HG03097 (cell line): ENCODE measurements around the gene NOTCH3.

Experiments used
- ATAC-seq: cut with Tn5 transposase; IDR thresholded peaks from one replicate; pipeline ENCODE4 v1.9.1; 2021; ENCODE audit not compliant: unreplicated experiment, low FRiP score

The NOTCH3 gene

DNA sequence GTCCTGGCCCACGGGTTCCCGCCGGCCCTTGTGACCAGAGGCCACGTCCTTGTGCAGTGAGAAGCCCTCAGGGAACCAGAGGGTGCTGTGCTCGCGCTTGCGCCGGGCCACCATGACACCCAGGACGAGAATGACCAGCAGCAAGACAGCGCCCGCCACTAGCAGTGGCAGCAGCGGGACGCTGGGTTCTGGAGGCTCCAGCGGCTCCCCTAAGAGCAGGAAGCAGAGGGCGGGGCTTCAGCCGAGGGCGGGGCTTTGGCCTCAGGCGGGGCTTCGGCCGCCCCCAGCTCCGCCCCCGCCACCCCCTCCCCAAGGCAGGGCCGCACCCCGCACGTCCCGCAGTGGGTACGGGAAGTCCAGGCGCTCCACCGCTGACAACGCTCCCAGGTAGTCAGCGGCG is 30.4 kb downstream of the NOTCH3 start:
- no peak for ATAC-seq

DNA sequence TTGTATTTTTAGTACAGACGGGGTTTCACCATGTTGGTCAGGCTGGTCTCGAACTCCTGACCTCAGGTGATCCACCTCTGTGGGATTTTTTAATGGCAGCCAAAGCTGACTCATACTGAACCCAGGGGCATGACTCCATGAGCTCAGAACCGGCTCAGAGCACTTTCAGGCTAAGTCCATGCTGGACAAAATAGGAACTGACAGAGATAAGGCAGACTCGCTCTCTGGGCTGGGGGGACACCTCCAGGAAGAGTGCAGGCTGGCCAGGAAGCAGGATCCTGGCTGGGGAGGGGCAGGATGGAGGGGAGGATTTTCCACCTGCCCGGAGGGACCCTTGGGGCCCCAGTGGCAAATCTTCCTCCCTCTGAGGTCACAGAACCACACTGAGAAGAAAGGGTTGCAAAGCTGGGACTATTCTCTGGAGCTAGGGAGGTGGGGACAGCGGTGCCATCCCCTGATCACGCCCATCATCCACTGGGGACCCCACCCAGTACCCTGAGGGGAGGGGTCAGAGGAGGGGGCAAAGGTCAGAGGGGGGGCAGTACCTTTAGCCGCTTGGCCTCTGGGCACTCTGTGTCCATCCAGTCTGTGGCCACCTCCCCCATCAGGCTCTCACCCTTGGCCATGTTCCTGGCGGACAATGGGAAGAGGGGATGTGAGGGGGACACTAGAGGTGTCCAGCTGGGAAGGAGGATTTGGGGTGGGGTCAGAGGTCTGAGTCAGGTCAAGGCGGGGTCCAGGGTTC is 31.1 kb downstream of the NOTCH3 start:
- ATAC-seq: no peak

DNA sequence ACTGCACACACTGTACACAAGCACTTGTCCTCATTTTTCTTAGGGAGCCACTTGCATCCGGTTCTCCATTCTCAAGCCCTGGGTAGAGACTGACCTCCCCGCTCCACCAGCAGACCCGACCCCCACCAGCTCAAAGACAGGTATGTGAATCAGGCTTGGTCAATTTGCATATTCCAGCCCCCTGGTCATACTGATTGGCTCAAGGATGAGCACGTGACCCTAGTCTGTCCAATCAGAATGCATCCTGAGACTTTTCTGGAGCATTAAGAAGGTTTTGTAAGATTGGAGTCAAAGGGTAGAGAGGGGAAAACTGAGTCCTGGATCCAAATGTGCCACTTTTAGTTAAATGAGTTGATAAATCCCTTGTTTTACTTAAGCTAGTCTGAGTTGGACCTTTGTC is 34.1 kb downstream of the NOTCH3 start:
- ATAC-seq: no peak

DNA sequence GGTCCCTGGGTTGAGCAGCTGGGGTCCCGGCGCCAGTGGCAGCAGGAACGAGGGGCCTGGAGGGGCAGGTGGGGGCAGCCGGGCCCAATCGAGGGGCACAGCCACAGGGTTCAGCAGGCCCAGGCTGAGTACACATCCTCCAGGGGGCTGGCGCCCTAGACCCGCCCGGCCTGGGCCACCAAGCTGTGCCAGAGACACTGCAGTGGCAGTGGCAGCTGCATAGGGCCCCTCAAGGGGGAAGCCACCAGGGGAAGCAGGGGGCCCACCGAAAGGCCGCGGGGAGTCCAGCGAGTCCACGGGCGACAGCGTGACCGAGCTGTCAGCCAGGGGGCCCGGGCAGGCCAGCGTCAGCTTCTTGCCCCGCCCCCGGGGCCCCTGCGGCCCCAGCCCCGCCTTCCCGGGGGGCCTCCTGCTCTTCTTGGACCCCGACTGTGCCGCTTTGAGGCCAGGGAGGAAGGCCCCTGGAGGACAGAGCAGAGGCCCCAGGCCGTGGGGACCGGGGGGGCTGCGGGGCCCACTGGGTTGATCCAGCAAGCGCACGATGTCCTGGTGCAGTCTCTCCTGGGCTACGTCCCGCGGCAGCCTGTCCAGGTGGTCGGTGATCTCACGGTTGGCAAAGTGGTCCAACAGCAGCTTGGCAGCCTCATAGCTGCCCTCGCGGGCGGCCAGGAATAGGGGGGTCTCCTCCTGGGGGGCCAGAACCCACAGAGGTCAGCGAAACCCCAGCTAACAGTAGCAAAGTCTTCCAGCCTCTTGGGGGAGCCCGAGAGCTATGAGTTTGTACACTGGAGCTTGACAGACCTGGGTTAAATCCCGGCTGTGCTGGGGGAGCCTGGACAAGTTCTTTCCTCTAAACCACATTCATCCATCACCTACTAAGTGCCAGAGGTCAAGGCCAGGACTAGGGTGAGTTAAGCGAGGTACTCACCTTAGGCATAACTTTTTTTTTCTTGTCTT is 39.5 kb downstream of the NOTCH3 start:
- no peak for ATAC-seq

DNA sequence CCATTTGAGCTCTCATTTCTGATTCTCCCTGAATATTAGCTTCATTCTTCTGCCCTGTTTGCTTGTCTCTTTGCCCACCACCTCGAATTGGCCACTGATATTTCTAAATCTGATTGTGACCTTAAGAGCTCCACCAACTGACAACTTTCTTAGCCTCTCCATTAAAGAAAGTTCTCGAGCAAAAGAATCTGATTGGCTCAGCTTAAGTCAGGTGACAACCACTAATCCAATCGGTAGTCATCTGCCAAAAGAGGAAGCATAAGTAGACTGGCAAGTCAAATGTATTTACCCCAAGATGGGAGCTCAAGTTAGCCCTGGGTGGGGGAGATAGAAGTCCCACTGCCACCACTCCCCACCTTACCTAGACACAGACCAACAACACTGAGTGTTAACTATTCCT is 41.5 kb downstream of the NOTCH3 start:
- no peak for ATAC-seq

DNA sequence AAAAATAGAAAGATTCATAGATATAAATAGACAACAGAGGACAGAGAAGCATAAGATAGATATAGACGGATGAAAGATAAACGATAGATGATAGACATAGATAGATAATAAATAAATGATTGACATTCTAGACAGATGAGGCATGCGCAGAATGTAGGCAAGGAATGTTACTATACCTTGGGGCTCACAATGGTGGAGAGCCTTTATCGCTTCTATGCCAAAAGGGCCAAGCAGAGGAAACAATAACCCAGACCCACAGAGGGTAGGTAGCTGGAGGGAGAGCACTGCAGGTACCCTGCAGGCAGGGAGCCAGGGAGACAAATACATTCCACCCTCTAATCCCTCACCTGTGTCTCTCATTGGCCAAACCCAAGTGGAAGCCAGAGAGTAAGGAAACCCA is 44.4 kb downstream of the NOTCH3 start:
- ATAC-seq: no peak

DNA sequence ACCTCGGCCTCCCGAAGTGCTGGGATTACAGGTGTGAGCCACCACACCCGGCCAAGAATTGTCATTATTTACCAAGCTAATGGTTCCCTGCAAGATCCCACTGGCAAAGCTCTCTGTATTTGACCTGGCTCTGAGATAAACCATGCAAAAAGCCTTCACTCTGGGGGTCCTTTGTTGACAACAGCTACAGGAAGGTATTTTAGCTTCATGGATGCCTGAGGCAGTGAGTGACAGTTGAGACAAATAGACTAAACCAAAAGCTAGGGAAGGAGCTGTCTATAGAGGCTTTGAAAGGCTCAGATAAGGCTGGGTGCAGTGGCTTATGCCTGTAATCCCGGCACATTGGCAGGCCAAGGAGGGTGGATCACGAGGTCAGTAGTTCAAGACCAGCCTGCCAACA is 45.5 kb downstream of the NOTCH3 start:
- ATAC-seq: no peak

DNA sequence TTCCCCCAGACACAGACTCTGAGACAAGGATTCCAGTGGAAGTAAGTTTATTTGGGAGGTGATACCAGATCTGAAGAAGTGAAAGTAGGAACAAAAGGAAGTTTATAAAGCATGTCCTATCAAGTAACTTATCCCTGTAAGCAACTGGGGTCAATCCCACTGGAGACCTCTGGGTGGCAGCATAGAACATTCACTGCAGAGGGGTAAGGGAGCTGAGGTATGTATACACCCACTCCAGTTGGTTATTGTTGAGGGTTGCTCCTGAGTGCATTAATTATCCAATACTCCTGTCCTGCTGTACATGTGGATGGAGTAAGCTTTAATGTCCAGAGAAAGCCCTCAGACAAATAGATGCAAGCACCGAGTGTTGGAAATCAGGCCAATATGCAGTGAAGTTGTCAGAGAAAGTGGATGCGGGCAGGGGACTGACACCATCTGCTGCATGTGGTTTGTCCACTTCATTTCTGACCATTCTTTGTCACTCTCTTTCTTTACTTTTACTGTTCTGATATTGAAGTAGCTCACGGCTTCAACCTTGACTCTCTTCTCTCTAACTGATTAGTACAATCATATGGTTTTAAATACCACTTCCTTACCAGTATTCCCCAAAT is 46.7 kb downstream of the NOTCH3 start:
- ATAC-seq: no peak

DNA sequence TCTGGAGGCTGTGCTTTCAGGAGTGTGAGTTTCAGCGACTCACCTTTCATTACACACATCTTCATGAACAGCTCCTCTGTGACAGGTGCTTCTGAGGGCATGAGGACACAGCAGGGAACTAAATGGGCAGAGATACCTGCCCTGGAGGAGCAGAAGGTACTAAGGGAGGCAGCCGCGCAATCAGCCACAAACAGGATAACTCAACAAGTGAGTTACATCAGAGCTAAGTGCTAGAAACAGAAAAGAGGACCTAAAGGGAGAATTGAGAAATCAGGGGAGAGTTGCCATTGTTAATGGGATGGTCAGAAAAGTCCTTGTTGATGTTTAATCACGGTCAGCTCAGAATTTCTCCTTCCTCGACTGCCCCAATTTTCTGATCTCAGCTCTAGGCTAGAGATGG is 51.1 kb downstream of the NOTCH3 start:
- ATAC-seq: no peak

DNA sequence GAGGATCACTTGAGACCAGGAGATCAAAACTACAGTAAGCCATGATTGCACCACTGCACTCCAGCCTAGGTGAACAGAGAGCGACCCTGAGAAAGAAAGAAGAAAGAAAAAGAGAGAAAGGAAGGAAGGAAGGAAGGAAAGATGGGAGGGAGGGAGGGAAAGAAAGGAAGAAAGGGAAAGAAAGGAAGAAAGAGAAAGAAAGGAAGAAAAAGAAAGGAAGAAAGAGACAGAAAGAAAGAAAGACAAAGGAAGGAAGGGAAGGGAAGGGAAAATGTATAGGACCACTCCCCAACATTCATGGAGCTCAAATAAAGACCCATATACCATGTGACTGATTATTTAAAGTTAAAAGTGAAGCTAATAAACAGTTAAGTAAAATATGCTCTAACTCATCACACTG is 53.7 kb downstream of the NOTCH3 start:
- no peak for ATAC-seq

DNA sequence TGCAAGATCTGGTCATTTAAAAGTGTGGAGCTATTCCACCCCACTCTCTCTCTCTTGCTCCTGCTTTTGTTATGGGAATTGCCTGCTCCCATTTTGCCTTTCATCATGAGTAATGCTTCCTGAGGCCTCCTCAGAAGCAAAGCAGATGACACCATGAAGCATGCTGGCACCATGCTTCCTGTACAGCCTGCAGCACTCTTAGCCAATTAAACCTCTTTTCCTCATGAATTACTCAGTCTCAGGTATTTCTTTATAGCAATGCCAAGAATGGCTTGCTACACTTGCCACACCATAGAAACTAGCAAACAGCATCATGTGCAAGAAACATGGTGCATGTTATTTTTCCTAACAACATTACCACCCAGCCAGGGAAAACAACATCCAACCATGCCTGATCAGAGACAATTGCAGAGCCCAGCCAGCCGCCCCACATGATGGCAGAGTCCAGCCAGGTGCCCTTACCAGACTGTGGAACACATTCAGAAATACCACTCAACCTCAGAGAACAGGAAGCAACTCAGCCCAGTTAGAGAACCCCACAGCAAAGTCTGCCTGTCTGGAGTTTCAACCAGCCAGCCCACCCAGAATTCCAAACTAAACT is 56.6 kb downstream of the NOTCH3 start:
- ATAC-seq: no peak

DNA sequence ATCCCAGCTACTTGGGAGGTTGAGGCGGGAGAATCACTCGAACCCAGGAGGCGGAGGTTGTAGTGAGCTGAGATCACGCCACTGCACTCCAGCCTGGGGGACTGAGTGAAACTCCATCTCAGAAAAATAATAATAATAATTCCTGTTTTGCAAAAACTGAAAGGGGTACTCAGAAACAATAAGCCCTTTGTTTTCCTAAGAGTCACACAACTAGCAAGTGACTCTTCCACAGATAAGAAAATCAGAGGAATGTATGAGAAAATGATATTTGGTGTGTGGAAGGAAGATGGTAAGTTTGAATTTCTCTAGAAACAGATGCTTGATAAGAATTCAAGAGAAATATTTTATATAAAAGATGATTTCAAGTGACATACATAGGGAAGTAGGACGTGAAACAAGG is 58.5 kb downstream of the NOTCH3 start:
- ATAC-seq: no peak

DNA sequence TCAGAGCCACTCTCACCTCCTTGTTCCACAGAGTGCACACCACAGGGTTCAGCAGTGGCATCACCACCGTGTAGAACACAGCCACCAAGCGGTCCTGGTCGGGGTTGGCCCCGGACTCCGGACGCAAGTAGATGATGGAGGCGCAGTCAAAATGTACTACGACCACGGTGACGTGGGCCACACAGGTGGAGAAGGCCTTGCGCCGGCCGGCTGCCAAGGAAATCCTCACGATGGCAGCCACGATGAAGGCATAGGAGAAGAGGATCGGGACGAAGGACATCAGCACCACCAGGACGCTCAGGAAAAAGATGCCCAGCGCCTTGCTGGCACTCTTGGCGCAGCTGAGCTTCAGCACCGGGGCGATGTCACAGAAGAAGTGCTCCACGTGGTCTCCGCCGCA is 59.7 kb downstream of the NOTCH3 start:
- no peak for ATAC-seq

DNA sequence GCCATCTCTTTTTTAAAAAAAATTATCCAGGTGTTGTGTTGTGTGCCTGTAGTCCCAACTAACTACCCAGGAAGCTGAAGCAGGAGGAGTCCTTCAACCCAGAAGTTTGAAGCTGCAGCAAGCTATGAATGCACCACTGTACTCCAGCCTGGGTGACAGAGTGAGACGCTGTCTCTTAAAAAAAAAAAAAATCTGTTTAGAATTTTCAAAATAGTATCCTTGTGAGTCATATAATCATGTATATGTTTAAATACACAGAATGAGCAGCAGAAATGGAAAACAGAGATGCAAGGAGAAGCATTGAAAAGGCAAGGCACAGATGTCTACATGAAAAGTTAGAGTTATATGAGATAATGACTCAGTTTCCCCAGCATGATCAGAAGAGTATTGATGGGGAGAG is 62.4 kb downstream of the NOTCH3 start:
- no peak for ATAC-seq

DNA sequence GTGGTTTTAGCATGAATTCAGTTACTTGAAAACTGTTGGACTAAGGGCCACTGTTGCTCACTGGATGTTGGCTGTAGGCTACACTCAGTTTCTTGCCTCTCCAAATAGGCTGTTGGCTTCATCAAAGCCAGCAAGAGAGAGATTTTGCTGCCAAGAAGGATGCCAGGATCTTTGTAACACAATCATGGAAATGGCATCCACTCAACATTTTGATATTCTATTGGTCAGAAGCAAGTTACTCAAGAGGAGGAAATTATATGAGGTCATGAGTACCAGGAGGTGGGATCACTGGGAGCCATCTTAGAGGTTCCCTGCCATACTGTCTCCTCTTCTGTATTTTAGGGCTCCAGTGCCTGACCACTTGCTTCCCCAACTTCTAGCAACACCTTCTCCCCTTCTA is 63.0 kb downstream of the NOTCH3 start:
- ATAC-seq: no peak

DNA sequence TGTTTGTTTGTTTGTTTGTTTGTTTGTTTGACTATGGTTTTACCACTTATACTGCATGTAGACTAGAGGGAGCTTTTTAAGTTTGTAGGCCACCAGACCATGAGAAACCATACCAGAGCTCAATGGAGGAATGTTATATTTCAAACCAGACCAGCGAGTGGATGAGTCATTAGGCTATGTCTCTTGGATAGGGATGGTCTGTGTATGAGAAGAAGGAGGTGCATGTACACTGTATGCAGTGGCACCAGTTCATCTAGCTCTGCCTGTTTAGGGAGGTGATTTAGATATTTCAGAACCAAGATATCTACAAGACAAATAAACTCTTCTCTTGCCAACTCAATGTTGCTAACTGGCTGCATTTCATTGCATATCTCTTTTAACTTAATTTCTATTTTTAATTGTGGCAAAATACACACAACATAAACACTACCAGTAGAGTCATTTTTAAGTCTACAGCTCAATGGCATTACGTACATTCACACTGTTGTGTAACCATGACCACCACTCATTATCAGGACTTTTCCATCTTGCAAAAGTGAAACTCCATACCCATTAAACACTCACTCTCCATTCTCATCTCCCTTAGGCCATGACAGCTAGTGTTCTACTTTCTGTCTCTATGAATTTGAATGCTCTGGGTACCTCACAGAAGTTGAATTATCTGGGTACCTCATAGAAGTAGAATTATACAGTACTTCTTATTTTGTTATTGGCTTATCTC is 64.4 kb downstream of the NOTCH3 start:
- ATAC-seq: no peak

DNA sequence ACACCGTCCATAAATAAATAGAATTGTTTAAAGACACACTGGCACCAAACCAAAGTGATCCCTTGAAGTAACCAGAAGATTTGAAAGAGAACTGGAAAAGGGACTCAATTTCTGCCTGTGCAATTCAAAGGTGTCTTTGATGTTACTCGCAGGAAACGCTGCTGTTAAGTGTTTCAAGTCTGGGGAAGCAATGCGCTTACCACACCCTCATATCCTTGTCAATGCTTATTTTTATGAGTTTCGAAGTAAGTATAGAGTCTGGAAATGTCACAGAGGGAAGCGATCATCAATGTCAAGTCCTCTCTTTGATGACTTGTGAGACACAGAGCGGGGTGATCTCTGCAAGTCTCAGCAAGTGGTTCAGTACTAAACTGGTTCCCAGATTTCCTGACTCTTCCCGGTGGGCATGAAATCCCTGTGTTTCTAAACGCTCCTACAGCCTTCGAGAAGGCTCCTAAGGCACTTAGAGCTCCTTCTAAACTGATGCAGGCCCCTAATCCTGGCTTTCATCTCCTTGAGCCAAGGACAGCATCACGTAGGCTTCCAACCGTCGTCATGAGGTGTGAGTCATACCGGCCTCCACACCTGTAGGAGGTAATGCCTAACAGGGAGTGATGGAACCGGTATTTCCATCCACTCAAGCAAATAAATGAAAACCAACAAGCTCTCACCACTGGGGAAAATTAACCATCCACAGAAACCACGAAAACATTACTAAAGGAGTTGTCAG is 70.8 kb downstream of the NOTCH3 start:
- no peak for ATAC-seq

DNA sequence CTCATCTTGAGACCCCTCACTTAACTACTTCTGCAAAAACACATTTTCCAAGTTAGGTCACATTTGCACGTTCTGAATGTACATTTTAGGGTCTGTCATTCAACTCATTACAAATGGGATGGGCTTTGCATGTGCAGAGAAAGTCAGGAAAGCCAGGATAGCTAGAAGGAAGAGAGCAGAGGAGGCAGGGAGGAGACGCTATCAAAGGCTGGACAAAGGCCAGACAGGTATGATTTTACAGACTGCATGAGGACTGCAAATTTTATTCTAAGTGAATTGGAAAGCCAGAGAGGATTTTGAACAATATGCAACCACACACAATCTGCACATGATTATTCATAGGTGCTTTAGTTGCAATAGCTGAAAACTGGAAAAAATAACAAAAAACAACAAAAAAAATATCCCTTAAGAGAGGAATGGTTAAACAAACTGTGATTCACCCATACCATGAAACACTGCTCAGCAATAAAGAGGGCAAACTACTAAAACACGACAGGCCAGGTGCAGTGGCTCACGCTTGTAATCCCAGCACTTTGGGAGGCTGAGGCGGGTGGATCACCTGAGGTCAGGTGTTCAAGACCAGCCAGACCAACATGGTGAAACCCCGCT is 72.5 kb downstream of the NOTCH3 start:
- no peak for ATAC-seq

DNA sequence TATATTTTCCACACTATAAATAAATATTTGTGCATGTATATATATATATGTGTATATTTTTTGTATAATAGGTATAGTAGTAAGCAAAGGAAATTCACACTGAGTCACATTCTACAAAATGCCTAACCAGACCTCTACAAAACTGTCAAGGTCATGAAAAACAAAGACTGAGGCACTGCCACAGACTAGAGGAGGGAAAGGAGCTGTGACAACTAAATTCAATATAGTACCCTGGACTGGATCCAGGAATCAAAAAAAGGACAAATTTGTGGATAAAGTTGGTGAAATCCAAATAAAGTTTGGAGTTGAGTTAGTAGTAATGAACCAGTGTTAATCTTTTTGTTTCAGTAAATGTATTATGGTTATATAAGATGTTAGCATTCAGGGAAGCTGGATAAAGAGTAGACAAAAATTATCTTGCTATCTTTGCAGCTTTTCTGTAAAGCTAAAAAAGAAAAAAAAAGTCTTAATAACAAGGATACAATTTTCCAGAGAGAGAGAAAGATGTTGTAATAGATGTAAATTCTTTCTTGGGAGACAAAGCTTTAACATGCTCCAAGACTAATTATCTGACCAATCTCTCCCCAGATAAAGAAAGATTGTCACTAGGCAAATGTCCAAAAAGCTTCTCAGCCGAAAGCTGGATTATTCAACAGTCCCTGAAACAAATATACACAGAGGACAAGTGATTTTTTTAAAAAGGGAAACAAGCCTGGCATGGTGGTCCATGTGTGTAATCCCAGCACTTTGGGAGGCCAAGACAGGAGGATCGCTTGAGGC is 74.5 kb downstream of the NOTCH3 start:
- no peak for ATAC-seq
